Right lobe of liver (tissue), 4 donors: Measurements from ENCODE around the gene ARL15.

Source experiments
- POLR2A ChIP-seq: fragments of 450-650 bp; IDR thresholded peaks from one replicate; pipeline ENCODE4 v1.6.1; 2017; ENCODE audit warnings: antibody characterized with exemption, mild to moderate bottlenecking
- TF ChIP-seq, protein P1 (sequence below), 4 donors: fragments of 200-600 bp in 3 of 4; fragments of 450-650 bp in 1 of 4; IDR thresholded peaks; one replicate each; pipeline versions ENCODE4 v1.5.1 to v1.8.0; 2016 to 2022; ENCODE audit warnings: antibody characterized with exemption in 4 of 4, mild to moderate bottlenecking in 2 of 4
- donor health status: DM: no; HTN: no; CAD: no.
- donor health status: DM: no; HTN: no; CAD: no.
- donor health status: DM: no; HTN: yes; CAD: no.

GRCh38 chr5:54224103-54224826 lies 86.1 kb downstream of the ARL15 start:
- TF ChIP-seq, protein P1, sequence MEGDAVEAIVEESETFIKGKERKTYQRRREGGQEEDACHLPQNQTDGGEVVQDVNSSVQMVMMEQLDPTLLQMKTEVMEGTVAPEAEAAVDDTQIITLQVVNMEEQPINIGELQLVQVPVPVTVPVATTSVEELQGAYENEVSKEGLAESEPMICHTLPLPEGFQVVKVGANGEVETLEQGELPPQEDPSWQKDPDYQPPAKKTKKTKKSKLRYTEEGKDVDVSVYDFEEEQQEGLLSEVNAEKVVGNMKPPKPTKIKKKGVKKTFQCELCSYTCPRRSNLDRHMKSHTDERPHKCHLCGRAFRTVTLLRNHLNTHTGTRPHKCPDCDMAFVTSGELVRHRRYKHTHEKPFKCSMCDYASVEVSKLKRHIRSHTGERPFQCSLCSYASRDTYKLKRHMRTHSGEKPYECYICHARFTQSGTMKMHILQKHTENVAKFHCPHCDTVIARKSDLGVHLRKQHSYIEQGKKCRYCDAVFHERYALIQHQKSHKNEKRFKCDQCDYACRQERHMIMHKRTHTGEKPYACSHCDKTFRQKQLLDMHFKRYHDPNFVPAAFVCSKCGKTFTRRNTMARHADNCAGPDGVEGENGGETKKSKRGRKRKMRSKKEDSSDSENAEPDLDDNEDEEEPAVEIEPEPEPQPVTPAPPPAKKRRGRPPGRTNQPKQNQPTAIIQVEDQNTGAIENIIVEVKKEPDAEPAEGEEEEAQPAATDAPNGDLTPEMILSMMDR (IDR thresholded peaks at IDR 0.05): no peak
- TF ChIP-seq POLR2A: no peak
